H1 (cell line): ENCODE data around the gene WDFY4. TPM values are rescaled to one million over a fixed set of nuclear protein-coding genes. Genes with fewer than 3 reads are reported as not detected.

ENCODE experiments used
- CTCF ChIA-PET: fragments of 300-600 bp; sonication (Branson Sonifier 250); formaldehyde crosslinking; loops from one replicate; lab custom pipeline; 2021; ENCODE audit not compliant: partially characterized antibody; lab: Charles Lee
- POLR2A ChIA-PET: fragments of 300-600 bp; sonication (Branson Sonifier 250); formaldehyde crosslinking; loops from one replicate; lab custom pipeline; 2021; ENCODE audit warnings: inconsistent platforms; ENCODE audit not compliant: partially characterized antibody; lab: Charles Lee
- DNase-seq, 2 experiments: peaks; one replicate each; pipeline versions ENCODE4 v3.0.0 to v3.0.0-alpha.2; 2010 to 2022; ENCODE audit warnings: low spot score in 2 of 2, low read depth in 1 of 2, mixed read lengths in 1 of 2
- FAIRE-seq: peaks from 2 replicates; lab custom pipeline; 2011; peaks lifted over from hg19 to GRCh38; lab: Jason Lieb, UNC
- H2AFZ ChIP-seq: 2 replicates; pipeline ENCODE4 v1.8.1; 2012; ENCODE audit warnings: low read length, inconsistent platforms
- H2AK5ac ChIP-seq: 2 replicates; pipeline ENCODE4 v1.6.1; 2013; ENCODE audit warnings: low read depth, low read length
- H2BK120ac ChIP-seq: replicated peaks from 2 replicates; pipeline ENCODE3; 2013; ENCODE audit warnings: low read depth, low read length, inconsistent platforms
- H2BK12ac ChIP-seq: 2 replicates; pipeline ENCODE4 v1.6.1; 2013; ENCODE audit warnings: low read depth, low read length
- H2BK15ac ChIP-seq: 2 replicates; pipeline ENCODE4 v1.6.1; 2013; ENCODE audit warnings: low read length
- H2BK20ac ChIP-seq: 2 replicates; pipeline ENCODE4 v1.6.1; 2013; ENCODE audit warnings: low read length
- H2BK5ac ChIP-seq: 2 replicates; pipeline ENCODE4 v1.6.1; 2013; ENCODE audit warnings: low read depth, low read length
- H3K14ac ChIP-seq: 2 replicates; pipeline ENCODE4 v1.6.1; 2013; ENCODE audit warnings: inconsistent platforms; ENCODE audit not compliant: insufficient read length
- H3K18ac ChIP-seq: 2 replicates; pipeline ENCODE4 v1.6.1; 2013; ENCODE audit warnings: low read length; ENCODE audit errors: extremely low read depth
- H3K23ac ChIP-seq: 2 replicates; pipeline ENCODE4 v1.6.1; 2013; ENCODE audit warnings: inconsistent platforms; ENCODE audit not compliant: insufficient read length
- H3K23me2 ChIP-seq: 2 replicates; pipeline ENCODE4 v1.6.1; 2013; ENCODE audit warnings: low read depth, low read length
- H3K27ac ChIP-seq: 2 replicates; pipeline ENCODE4 v1.6.1; 2011; ENCODE audit warnings: low read depth, low read length, inconsistent platforms
- H3K27me3 ChIP-seq, 4 experiments: replicated peaks in 1 of 4; 1 replicate in 1 of 4; 2 replicates in 3 of 4; pipeline versions ENCODE4 v1.6.1 to v1.8.1; 2011 to 2013; ENCODE audit warnings: low read length in 3 of 4, mild to moderate bottlenecking in 3 of 4, inconsistent platforms in 2 of 4, mixed read lengths in 2 of 4, moderate library complexity in 1 of 4; ENCODE audit not compliant: control insufficient read depth in 3 of 4, insufficient read depth in 3 of 4; ENCODE audit errors: extremely low read depth in 1 of 4
- H3K36me3 ChIP-seq, 4 experiments: 2 replicates each; pipeline versions ENCODE4 v1.6.1 to v1.8.1; 2011 to 2013; ENCODE audit warnings: mild to moderate bottlenecking in 4 of 4, low read length in 3 of 4, moderate library complexity in 2 of 4, control low read depth in 1 of 4, inconsistent platforms in 1 of 4; ENCODE audit not compliant: insufficient read depth in 4 of 4, control insufficient read depth in 2 of 4
- H3K4ac ChIP-seq: replicated peaks from 2 replicates; pipeline ENCODE3; 2013; ENCODE audit warnings: low read length, low read depth, mixed read lengths, inconsistent platforms; ENCODE audit not compliant: insufficient read length
- H3K4me1 ChIP-seq, 4 experiments: replicated peaks in 1 of 4; 1 replicate in 1 of 4; 2 replicates in 3 of 4; pipeline versions ENCODE4 v1.6.1 to v1.8.1; 2011 to 2013; ENCODE audit warnings: low read length in 3 of 4, inconsistent platforms in 2 of 4, mixed read lengths in 1 of 4; ENCODE audit not compliant: insufficient read depth in 4 of 4, control insufficient read depth in 3 of 4
- H3K4me2 ChIP-seq, 2 experiments: 2 replicates each; pipeline versions ENCODE4 v1.6.1 to v1.8.1; 2011 to 2013; ENCODE audit warnings: low read depth in 2 of 2, low read length in 2 of 2, control low read depth in 1 of 2, inconsistent platforms in 1 of 2, mild to moderate bottlenecking in 1 of 2; ENCODE audit not compliant: insufficient read depth in 1 of 2
- H3K4me3 ChIP-seq, 4 experiments: fragments of 200-600, 300-600 bp in 1 of 4; sonication (generic), shearing (Covaris generic), sonication (Bioruptor Twin) in 1 of 4; 2 replicates each; pipeline versions ENCODE4 v1.5.1 to v1.8.1; 2011 to 2016; ENCODE audit warnings: low read length in 4 of 4, low read depth in 3 of 4, control low read depth in 2 of 4, inconsistent platforms in 2 of 4, mild to moderate bottlenecking in 2 of 4, mixed read lengths in 1 of 4, moderate library complexity in 1 of 4; ENCODE audit not compliant: insufficient read depth in 2 of 4; ENCODE audit errors: extremely low read depth in 1 of 4
- H3K56ac ChIP-seq: replicated peaks from 2 replicates; pipeline ENCODE3; 2013; ENCODE audit warnings: low read depth, mild to moderate bottlenecking, mixed read lengths, low read length, inconsistent platforms; ENCODE audit not compliant: insufficient read length
- H3K79me1 ChIP-seq: 2 replicates; pipeline ENCODE4 v1.6.1; 2013; ENCODE audit warnings: low read depth, low read length, control low read depth
- H3K79me2 ChIP-seq, 2 experiments: 2 replicates each; pipeline versions ENCODE4 v1.6.1 to v1.8.1; 2012 to 2013; ENCODE audit warnings: low read length in 2 of 2, mild to moderate bottlenecking in 2 of 2, inconsistent platforms in 1 of 2; ENCODE audit not compliant: insufficient read depth in 2 of 2, control insufficient read depth in 1 of 2
- H3K9ac ChIP-seq, 4 experiments: replicated peaks in 1 of 4; 1 replicate in 1 of 4; 2 replicates in 3 of 4; pipeline versions ENCODE4 v1.6.1 to v1.8.1; 2011 to 2013; ENCODE audit warnings: low read depth in 3 of 4, low read length in 3 of 4, control low read depth in 2 of 4, mild to moderate bottlenecking in 2 of 4, moderate library complexity in 2 of 4, inconsistent platforms in 1 of 4; ENCODE audit errors: extremely low read depth in 1 of 4
- H3K9me3 ChIP-seq, 2 experiments: 2 replicates each; pipeline versions ENCODE4 v1.6.1 to v1.8.1; 2012 to 2013; ENCODE audit warnings: mild to moderate bottlenecking in 2 of 2, moderate library complexity in 2 of 2, control low read depth in 1 of 2, inconsistent platforms in 1 of 2, low read depth in 1 of 2, low read length in 1 of 2, mixed read lengths in 1 of 2; ENCODE audit not compliant: insufficient read depth in 2 of 2
- H4K20me1 ChIP-seq, 2 experiments: replicated peaks in 1 of 2; 2 replicates each; pipeline versions ENCODE3 to v1.8.1; 2011 to 2013; ENCODE audit warnings: inconsistent platforms in 2 of 2, low read length in 2 of 2, mild to moderate bottlenecking in 1 of 2; ENCODE audit not compliant: insufficient read depth in 2 of 2, control insufficient read depth in 1 of 2
- H4K5ac ChIP-seq: 2 replicates; pipeline ENCODE4 v1.6.1; 2013; ENCODE audit warnings: low read length, low read depth, mixed read lengths, inconsistent platforms; ENCODE audit not compliant: insufficient read length
- H4K8ac ChIP-seq: 2 replicates; pipeline ENCODE4 v1.8.0; 2013; ENCODE audit warnings: mild to moderate bottlenecking, moderate library complexity, low read length, inconsistent platforms; ENCODE audit not compliant: insufficient read depth; ENCODE audit errors: extremely low read depth
- H4K91ac ChIP-seq: replicated peaks from 2 replicates; pipeline ENCODE3; 2013; ENCODE audit warnings: low read length, mixed read lengths, inconsistent platforms; ENCODE audit not compliant: insufficient read length
- GTF2F1 ChIP-seq: IDR thresholded peaks from 2 replicates; pipeline ENCODE4 v1.6.1; 2012; ENCODE audit warnings: low read depth, low read length, improper control_type of control experiment, borderline replicate concordance
- RNF2 ChIP-seq: fragments of 200-900, 300-1000 bp; sonication (generic); IDR thresholded peaks from 2 replicates; pipeline ENCODE4 v1.7.1; 2016; ENCODE audit warnings: borderline replicate concordance, low read depth, mild to moderate bottlenecking, antibody characterized with exemption, low read length; ENCODE audit not compliant: poor library complexity, severe bottlenecking; ENCODE audit errors: missing control alignments
- WGBS, 2 experiments: shearing (Covaris generic) in 1 of 2; methylation state at CpG; one replicate each; pipeline versions ENCODE4 v1.1.6 to v1.1.7; 2013 to 2015; ENCODE audit warnings: low lambda C conversion rate in 2 of 2, mixed read lengths in 2 of 2, inconsistent platforms in 1 of 2, low coverage in 1 of 2, missing lambda C conversion rate in 1 of 2; ENCODE audit not compliant: insufficient replicate concordance in 2 of 2, insufficient coverage in 1 of 2, insufficient read length in 1 of 2; ENCODE audit errors: extremely low coverage in 1 of 2, missing lambda C conversion rate in 1 of 2; 5-methylcytosine and 5-hydroxymethylcytosine counted together
- polyA plus RNA-seq, 7 experiments: library from polyadenylated mRNA; depleted of rRNA in 3 of 7; stranded (reverse) in 5 of 7; unstranded in 2 of 7; fragments of >200 nt in 5 of 7; fragments of 200-250 nt in 2 of 7; gene quantifications; 1 replicate in 5 of 7; 2 replicates in 1 of 7; 4 replicates in 1 of 7; pipeline versions ENCODE4 v1.2.1 to v1.2.3, GENCODE V29; 2011 to 2013; ENCODE audit warnings: missing spikeins in 2 of 7, mixed read lengths in 2 of 7
- total RNA-seq: library from RNA; stranded (reverse); fragmentation: NEBNext Ultra II Directional; extraction: Animal tissue kit (Norgen Biotek cat#: 25700); gene quantifications from 2 replicates; pipeline ENCODE4 v1.2.1, GENCODE V29; 2021

Gene WDFY4
- total and polyA plus RNA-seq, 2 of the 8 experiments (the other 6 are each of a cell fraction or from before 2014, with no cell fraction given), result not detected

GRCh38 chr10:48905311-48905710 lies 220.6 kb downstream of the WDFY4 start:
- CTCF ChIA-PET, result interaction anchor here (0.8 to 2.7 kb wide), 7 partner anchors 9 to 503 kb away, joined by 3 to 11 read pairs (median 3); no protein-coding TSS in a partner anchor
- H3K23me2 ChIP-seq, result no peaks in the 10 kb centered on the region; the same call in 1 of the 2 replicates
- FAIRE-seq (no peak), DNase-seq (no peak)
- H3K56ac ChIP-seq, result no peak overlapping the region
- no peak overlapping the region for H4K91ac ChIP-seq
- no peak overlapping the region for H2BK120ac ChIP-seq
- POLR2A ChIA-PET, result no interaction called here
- no peak overlapping the region for H2AFZ ChIP-seq
- no peak overlapping the region for H4K8ac ChIP-seq
- H3K36me3 ChIP-seq, result no peaks in the 10 kb centered on the region
- H2BK12ac ChIP-seq, result no peak overlapping the region
- H3K14ac ChIP-seq, result no peak overlapping the region
- H3K4ac ChIP-seq, result no peak overlapping the region
- WGBS, 2 experiments, result 95% methylated on average over 2 of the region's 2 CpGs; no CpG with 5 or more reads in 1 of the 2 experiments
- H2AK5ac ChIP-seq, result no peak overlapping the region
- no peak overlapping the region for H2BK15ac ChIP-seq
- no peaks in the 10 kb centered on the region for H3K4me1 ChIP-seq
- TF ChIP-seq GTF2F1, result no peak
- no peak for TF ChIP-seq RNF2
- H3K79me2 ChIP-seq, result no peaks in the 10 kb centered on the region
- no peak overlapping the region for H4K5ac ChIP-seq
- no peak overlapping the region for H3K27ac ChIP-seq
- H2BK20ac ChIP-seq, result no peak overlapping the region
- no peaks in the 10 kb centered on the region for H3K27me3 ChIP-seq
- H4K20me1 ChIP-seq, result no peaks in the 10 kb centered on the region
- no peaks in the 10 kb centered on the region for H3K9me3 ChIP-seq
- H3K4me3 ChIP-seq, result no peak overlapping the region
- H3K18ac ChIP-seq, result no peak overlapping the region
- H3K4me2 ChIP-seq, result no peak overlapping the region
- no peaks in the 10 kb centered on the region for H3K79me1 ChIP-seq
- H3K23ac ChIP-seq, result no peak overlapping the region
- H2BK5ac ChIP-seq, result no peak overlapping the region
- H3K9ac ChIP-seq, result no peak overlapping the region
